ENCODE measurements around the gene RNF175. TPM values are rescaled to one million over a fixed set of nuclear protein-coding genes. Genes with fewer than 3 reads are reported as not detected.

RNF175 gene
- not detected in 2 replicates for total RNA-seq

DNA sequence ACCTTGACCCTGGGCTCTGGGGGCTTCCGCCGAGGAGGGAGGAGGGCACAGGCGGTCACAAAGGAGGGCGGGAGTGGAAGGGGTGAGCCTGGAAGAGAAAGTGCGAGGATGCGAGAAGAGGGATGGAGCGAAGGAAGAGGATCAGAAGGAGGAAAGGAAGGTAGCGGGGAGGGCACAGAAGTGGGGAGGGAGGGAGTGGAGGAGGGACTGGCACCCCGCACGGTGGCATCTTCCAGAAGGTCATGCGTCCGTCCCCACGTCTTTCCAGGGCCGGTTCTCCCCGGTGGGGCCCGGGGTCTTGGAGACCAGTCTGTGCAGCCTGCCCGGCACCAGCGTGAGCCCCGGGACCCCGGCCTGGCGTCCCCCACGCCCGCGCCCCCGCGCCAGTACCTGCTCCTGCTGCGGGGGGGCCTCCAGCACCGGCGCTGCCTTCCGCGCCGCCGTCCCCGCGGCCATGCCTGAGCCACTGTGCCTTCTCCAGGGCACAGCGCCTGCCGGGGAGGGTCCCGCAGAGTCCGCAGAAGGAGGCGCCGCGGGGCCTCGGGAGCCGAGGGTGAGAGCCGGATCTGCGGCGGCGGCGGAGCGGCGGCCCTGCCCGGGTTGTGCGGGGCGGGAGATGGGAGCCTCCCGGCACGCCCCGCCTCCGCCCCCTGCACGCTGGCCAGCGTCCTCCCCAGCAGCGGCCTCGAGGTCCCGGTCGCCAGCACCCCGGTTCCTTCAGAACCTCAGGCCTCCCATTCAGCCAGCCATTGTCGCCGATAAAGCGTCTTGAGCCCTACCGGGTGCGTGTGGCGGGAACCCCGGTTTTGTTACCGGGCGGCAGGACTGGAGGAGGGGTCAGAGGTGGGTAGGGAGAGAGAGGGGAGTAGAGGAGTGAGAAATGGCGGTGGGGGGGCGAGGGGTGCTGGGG is at the start of gene RNF175:
Gene RNF175 (minus strand): TSS at position 618 of the 910 bp plus-strand sequence. CDS start 162 bp downstream, at position 456.
- peak within 1 kb of the TSS; percentile 44 for H3K4me3 Mint-ChIP-seq
- H3K4me1 Mint-ChIP-seq (ENCODE audit: low read depth): no peaks in the 10 kb centered on the region
- H3K27me3 Mint-ChIP-seq (ENCODE audit: insufficient read depth): peaks cover 50% of the 10 kb centered on the region
- no peaks in the 10 kb centered on the region for H3K9me3 Mint-ChIP-seq
- peaks cover 2% of the 10 kb centered on the region for H3K36me3 Mint-ChIP-seq (ENCODE audit: low read depth)
- DNase-seq (ENCODE audit: low spot score): no peak
- intact Hi-C loops (cut with micrococcal nuclease): no loop called here
- no peak within 1 kb of the TSS for H3K27ac Mint-ChIP-seq

DNA sequence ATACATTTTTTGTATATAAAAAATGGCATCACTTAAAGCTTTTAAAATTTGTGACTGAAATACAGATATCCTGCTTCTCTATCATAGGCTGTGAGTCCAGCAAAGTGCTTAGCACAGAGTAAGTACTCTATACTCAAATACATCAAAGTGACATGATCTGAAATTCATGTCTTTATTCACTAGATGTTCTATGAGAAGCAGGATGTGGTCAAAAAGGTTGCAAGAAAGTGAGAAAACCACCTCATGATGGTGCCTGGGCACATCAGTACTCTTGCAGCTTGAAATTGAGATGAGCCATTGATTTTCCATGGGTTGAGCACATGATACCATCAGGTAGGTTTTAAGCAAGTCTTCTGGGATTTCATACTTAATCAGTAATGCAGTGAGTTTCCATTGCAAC is 49.5 kb upstream of the RNF175 start:
- Mint-ChIP-seq H3K27me3 (ENCODE audit: insufficient read depth) (peaks cover 3% of the 10 kb centered on the region), H3K4me1 (ENCODE audit: low read depth) (peaks cover 5% of the 10 kb centered on the region), H3K27ac (no peak overlapping the region), H3K36me3 (ENCODE audit: low read depth) (no peaks in the 10 kb centered on the region), H3K4me3 (no peak overlapping the region), H3K9me3 (no peaks in the 10 kb centered on the region)
- DNase-seq (ENCODE audit: low spot score): no peak
- intact Hi-C loops (cut with micrococcal nuclease): loop anchor here (1.0 kb wide), 1 partner anchor 107 kb away; no protein-coding TSS in a partner anchor

- H3K27me3 Mint-ChIP-seq (ENCODE audit: insufficient read depth): peaks cover 2% of the 10 kb centered on the region
- DNase-seq (ENCODE audit: low spot score): no peak
- H3K4me1 Mint-ChIP-seq (ENCODE audit: low read depth): peaks cover 5% of the 10 kb centered on the region
- H3K4me3 Mint-ChIP-seq: no peak overlapping the region
- H3K36me3 Mint-ChIP-seq (ENCODE audit: low read depth): no peaks in the 10 kb centered on the region
- H3K27ac Mint-ChIP-seq: no peak overlapping the region
- H3K9me3 Mint-ChIP-seq: no peaks in the 10 kb centered on the region
- intact Hi-C loops (cut with micrococcal nuclease): no loop called here
Observed at GRCh38 chr4:153808175-153808574, 48.4 kb upstream of the RNF175 start.

DNA sequence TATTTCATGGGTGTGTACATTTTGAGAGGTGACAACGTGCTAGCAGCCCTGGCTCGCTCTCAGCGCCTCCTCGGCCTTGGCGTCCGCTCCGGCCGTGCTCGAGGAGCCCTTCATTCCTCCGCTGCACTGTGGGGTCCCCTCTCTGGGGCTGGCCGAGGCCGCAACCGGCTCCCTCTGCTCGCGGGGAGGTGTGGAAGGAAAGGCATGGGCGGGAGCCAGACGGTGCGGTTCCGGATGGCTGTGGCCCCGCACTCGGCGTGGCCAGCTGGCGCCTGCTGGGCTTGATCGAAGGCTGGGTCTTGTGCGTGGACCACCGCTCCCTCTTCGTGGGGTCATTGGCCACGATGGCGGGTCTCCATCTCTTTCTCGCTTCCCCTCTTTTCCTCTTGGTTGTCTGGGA is 46.2 kb upstream of the RNF175 start:
- H3K4me1 Mint-ChIP-seq (ENCODE audit: low read depth): peaks cover 5% of the 10 kb centered on the region
- intact Hi-C loops (cut with micrococcal nuclease): no loop called here
- H3K36me3 Mint-ChIP-seq (ENCODE audit: low read depth): no peaks in the 10 kb centered on the region
- no peak for DNase-seq (ENCODE audit: low spot score)
- H3K4me3 Mint-ChIP-seq: no peak overlapping the region
- no peaks in the 10 kb centered on the region for H3K9me3 Mint-ChIP-seq
- no peak overlapping the region for H3K27ac Mint-ChIP-seq
- H3K27me3 Mint-ChIP-seq (ENCODE audit: insufficient read depth): peaks cover 8% of the 10 kb centered on the region

DNA sequence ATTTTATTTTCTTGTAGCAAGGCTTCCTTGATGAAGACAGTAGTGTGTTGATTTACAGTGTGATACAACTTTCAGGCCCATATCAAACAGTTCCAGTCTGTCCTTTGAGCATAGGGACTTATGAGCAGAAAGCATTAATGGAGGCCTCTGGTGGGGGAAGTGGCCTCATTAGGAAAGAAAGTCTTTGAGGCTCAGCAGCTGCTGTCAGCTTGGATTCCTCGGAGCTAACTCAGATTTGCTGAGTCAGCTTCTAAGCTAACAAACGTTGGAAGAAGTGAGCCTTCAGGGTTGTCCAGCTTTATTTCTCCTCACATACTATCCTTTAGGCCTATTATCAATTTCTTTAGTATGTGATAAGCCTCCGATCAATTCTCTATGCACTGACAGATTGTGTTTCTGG is 44.9 kb upstream of the RNF175 start:
- peaks cover 5% of the 10 kb centered on the region for H3K4me1 Mint-ChIP-seq (ENCODE audit: low read depth)
- no peaks in the 10 kb centered on the region for H3K9me3 Mint-ChIP-seq
- H3K27me3 Mint-ChIP-seq (ENCODE audit: insufficient read depth): peaks cover 6% of the 10 kb centered on the region
- H3K4me3 Mint-ChIP-seq: no peak overlapping the region
- intact Hi-C loops (cut with micrococcal nuclease): no loop called here
- H3K27ac Mint-ChIP-seq: no peak overlapping the region
- DNase-seq (ENCODE audit: low spot score): no peak
- no peaks in the 10 kb centered on the region for H3K36me3 Mint-ChIP-seq (ENCODE audit: low read depth)

DNA sequence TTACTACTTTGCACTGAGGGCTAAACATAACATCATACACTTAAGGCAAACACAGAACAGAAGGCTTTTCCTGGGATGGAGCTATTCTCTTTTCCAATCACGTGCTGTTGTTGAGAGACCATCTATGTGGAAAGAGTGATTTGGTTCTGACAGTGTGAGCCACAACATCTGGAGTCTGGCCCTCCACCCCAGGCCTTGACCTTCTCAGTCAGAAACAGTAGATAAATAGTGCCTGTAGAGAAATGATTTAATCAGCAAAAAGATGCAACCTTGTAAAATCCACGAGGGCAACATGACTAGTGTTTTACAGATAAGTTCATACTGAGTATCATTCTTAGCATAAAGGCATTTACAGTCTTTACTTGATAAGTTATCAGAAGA is 39.9 kb upstream of the RNF175 start:
- H3K4me1 Mint-ChIP-seq (ENCODE audit: low read depth): no peaks in the 10 kb centered on the region
- H3K27ac Mint-ChIP-seq: no peak overlapping the region
- no peak overlapping the region for H3K4me3 Mint-ChIP-seq
- intact Hi-C loops (cut with micrococcal nuclease): loop anchor here (10.0 kb wide), 2 partner anchors 225 to 535 kb away; no protein-coding TSS in a partner anchor
- H3K9me3 Mint-ChIP-seq: no peaks in the 10 kb centered on the region
- no peaks in the 10 kb centered on the region for H3K36me3 Mint-ChIP-seq (ENCODE audit: low read depth)
- peaks cover 38% of the 10 kb centered on the region for H3K27me3 Mint-ChIP-seq (ENCODE audit: insufficient read depth)
- DNase-seq (ENCODE audit: low spot score): no peak

- intact Hi-C loops (cut with micrococcal nuclease): loop anchor here (10.0 kb wide), 2 partner anchors 226 to 536 kb away; no protein-coding TSS in a partner anchor
- H3K27me3 Mint-ChIP-seq (ENCODE audit: insufficient read depth): peaks cover 44% of the 10 kb centered on the region
Observed at GRCh38 chr4:153798901-153799693, 39.3 kb upstream of the RNF175 start.

DNA sequence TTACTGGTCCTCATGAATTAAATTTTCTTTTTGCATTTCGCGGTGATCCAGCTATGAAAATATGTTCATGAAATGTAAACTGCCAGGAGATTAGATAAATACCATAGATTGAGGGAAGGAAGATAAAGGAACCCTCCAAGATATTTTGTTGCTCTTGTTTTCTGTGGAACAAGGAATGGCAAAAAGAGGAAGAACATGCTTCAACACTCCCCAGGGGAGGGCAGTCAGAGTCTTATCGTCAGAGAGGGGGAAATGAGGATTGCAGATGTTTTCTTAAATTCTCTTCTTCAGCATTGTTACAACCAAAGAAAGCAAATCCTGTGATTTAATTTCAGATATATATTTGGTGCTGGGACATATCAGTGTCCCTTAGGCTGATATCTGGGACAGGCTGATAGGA is 38.6 kb upstream of the RNF175 start:
- H3K4me1 Mint-ChIP-seq (ENCODE audit: low read depth): no peaks in the 10 kb centered on the region
- DNase-seq (ENCODE audit: low spot score): no peak
- intact Hi-C loops (cut with micrococcal nuclease): loop anchor here (10.0 kb wide), 2 partner anchors 226 to 536 kb away; no protein-coding TSS in a partner anchor
- H3K4me3 Mint-ChIP-seq: no peak overlapping the region
- H3K27ac Mint-ChIP-seq: no peak overlapping the region
- no peaks in the 10 kb centered on the region for H3K36me3 Mint-ChIP-seq (ENCODE audit: low read depth)
- peaks cover 50% of the 10 kb centered on the region for H3K27me3 Mint-ChIP-seq (ENCODE audit: insufficient read depth)
- H3K9me3 Mint-ChIP-seq: no peaks in the 10 kb centered on the region

More at GRCh38 chr4:153798901-153799693, 39.3 kb upstream of the RNF175 start:
- H3K4me3 Mint-ChIP-seq: no peak overlapping the region
- H3K27ac Mint-ChIP-seq: no peak overlapping the region
- H3K4me1 Mint-ChIP-seq (ENCODE audit: low read depth): no peaks in the 10 kb centered on the region
- no peaks in the 10 kb centered on the region for H3K9me3 Mint-ChIP-seq
- no peaks in the 10 kb centered on the region for H3K36me3 Mint-ChIP-seq (ENCODE audit: low read depth)
- DNase-seq (ENCODE audit: low spot score): no peak

GRCh38 chr4:153794006-153794405 is 34.2 kb upstream of the RNF175 start:
- Mint-ChIP-seq H3K4me1 (ENCODE audit: low read depth) (peaks cover 9% of the 10 kb centered on the region), H3K27me3 (ENCODE audit: insufficient read depth) (peaks cover 76% of the 10 kb centered on the region), H3K9me3 (no peaks in the 10 kb centered on the region), H3K4me3 (no peak overlapping the region), H3K36me3 (ENCODE audit: low read depth) (no peaks in the 10 kb centered on the region), H3K27ac (no peak overlapping the region)
- intact Hi-C loops (cut with micrococcal nuclease): loop anchor here (5.0 to 10.0 kb wide), 4 partner anchors 231 to 948 kb away; partner anchors contain the start of genes DCHS2 and LRAT
- no peak for DNase-seq (ENCODE audit: low spot score)

DNA sequence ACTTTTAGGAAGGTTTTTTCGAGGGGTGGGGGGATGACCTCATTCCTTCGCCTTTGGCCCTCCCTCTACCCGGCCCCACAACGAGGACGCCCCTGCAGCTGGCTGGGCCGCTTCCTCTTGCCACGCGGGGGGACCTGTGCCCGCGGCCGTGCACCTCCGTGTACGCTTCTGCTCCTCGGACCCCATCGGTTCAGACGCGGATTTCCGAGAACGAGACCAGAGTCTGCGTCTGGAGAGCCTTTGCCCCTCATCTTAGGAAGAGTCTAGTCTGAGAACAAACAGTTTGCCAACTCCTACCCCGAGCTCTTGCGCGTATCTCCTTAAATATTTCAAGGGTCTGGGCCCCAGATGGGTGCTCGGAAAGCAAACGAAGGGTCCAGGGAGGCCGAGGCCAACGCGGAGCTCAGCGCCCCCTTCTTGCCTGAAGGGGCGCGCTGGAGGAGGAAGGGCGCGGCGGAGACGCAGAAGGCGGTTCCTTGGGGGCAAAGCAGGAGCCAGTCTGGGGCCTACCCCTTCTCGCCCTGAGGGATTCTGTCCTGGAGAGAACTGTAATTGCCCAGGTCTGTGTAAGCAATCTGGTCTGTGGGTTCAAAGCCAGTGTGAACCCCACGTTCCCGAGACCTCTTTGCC is 32.9 kb upstream of the RNF175 start:
- H3K4me3 Mint-ChIP-seq: no peak overlapping the region
- H3K36me3 Mint-ChIP-seq (ENCODE audit: low read depth): no peaks in the 10 kb centered on the region
- peaks cover 17% of the 10 kb centered on the region for H3K4me1 Mint-ChIP-seq (ENCODE audit: low read depth)
- peaks cover 80% of the 10 kb centered on the region for H3K27me3 Mint-ChIP-seq (ENCODE audit: insufficient read depth)
- no peaks in the 10 kb centered on the region for H3K9me3 Mint-ChIP-seq
- intact Hi-C loops (cut with micrococcal nuclease): loop anchor here (5.0 to 10.0 kb wide), 4 partner anchors 232 to 950 kb away; partner anchors contain the start of genes DCHS2 and LRAT
- no peak for DNase-seq (ENCODE audit: low spot score)
- no peak overlapping the region for H3K27ac Mint-ChIP-seq

DNA sequence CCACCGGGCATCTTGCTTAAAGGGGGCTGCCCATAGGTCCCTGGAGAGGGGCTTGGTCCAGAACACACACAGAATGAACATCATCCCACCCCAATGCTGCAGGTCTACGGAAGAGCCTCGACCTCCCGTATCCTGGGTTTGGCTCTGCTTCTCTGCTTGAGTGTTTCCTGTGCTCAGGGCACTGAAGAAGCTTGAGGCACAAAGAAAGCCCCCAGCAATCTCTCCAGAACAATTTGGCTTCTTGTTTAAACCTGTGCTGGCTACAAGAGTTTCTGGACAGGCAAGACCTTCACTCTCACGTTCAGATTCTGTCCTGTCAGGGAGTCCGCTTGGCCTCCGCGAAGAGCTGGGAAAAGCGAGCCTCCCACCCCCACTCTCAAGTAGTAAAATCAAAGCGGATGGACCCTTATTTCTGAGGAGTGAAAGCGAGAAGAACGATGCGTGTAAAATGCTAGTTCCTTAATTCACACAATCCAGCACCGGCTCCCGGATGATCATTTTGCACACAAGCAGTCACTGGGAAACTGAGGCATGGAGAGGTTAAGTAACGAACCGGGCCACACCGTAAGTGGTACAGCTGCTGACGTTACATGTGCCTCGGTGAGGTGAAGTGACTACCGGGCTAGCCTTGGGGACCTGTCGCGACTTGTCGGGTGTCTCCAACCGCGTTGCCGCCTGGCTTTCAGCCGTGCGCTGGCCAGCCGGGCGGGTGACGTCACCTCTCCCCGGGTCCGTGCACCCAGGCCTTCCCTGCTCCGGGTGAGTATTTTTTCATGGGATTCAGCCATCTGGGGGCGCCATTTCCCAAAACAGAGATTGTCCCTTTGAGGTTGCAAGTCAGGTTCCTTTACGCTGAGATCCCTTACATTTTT is 32.2 kb upstream of the RNF175 start:
- Mint-ChIP-seq H3K36me3 (ENCODE audit: low read depth) (no peaks in the 10 kb centered on the region), H3K9me3 (no peaks in the 10 kb centered on the region), H3K27me3 (ENCODE audit: insufficient read depth) (peaks cover 87% of the 10 kb centered on the region), H3K4me3 (peak overlapping the region; percentile 64), H3K27ac (peak overlapping the region; percentile 61), H3K4me1 (ENCODE audit: low read depth) (peaks cover 20% of the 10 kb centered on the region)
- intact Hi-C loops (cut with micrococcal nuclease): loop anchor here (5.0 to 10.0 kb wide), 4 partner anchors 233 to 950 kb away; partner anchors contain the start of genes DCHS2 and LRAT
- DNase-seq (ENCODE audit: low spot score): no peak
